Measurements from ENCODE around the gene HIVEP3.

DNA sequence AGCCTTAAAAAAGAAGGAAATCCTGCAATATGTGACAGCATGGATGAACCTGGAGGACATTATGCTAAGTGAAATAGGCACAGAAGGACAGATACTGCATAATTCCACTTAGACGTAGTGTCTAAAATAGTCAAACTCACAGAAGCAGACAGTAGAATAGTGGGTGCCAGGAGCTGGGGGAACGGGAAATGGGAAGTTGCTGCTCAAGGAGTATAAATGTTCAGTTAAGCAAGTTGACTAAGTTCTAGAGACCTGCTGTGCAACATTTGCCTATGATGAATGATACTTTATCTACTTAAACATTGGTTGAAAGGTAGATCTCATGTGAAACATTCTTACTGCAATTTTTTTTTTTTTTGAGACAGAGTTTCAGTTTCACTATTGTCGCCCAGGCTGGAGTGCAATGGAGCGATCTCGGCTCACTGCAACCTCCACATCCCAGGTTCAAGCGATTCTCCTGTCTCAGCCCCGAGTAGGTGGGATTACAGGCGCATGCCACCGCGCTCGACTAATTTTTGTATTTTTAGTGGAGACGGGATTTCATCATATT is 197.8 kb downstream of the HIVEP3 start:
- TF ChIP-seq, protein P1, sequence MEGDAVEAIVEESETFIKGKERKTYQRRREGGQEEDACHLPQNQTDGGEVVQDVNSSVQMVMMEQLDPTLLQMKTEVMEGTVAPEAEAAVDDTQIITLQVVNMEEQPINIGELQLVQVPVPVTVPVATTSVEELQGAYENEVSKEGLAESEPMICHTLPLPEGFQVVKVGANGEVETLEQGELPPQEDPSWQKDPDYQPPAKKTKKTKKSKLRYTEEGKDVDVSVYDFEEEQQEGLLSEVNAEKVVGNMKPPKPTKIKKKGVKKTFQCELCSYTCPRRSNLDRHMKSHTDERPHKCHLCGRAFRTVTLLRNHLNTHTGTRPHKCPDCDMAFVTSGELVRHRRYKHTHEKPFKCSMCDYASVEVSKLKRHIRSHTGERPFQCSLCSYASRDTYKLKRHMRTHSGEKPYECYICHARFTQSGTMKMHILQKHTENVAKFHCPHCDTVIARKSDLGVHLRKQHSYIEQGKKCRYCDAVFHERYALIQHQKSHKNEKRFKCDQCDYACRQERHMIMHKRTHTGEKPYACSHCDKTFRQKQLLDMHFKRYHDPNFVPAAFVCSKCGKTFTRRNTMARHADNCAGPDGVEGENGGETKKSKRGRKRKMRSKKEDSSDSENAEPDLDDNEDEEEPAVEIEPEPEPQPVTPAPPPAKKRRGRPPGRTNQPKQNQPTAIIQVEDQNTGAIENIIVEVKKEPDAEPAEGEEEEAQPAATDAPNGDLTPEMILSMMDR (IDR thresholded peaks at IDR 0.05), result no peak
- no peak for TF ChIP-seq POLR2A (IDR thresholded peaks at IDR 0.05)
